Stomach (tissue), 9 donors: ENCODE results near the gene OSBPL1A. TPM values are rescaled to one million over a fixed set of nuclear protein-coding genes. Genes with fewer than 3 reads are reported as not detected.

ENCODE experiments used
- DNase-seq, 2 donors: peaks; one replicate each; pipeline versions ENCODE4 v3.0.0 to v3.0.0-alpha.2; 2013 to 2019
- H3K27ac ChIP-seq, 5 donors: fragments of 200-600 bp in 4 of 5; sonication (generic) in 4 of 5; one replicate each; pipeline ENCODE4 v1.5.1; 2013 to 2019; ENCODE audit warnings: mild to moderate bottlenecking in 1 of 5, moderate library complexity in 1 of 5
- H3K27me3 ChIP-seq, 3 donors: fragments of 200-600 bp; sonication (generic); one replicate each; pipeline ENCODE4 v1.5.1; 2017 to 2019; ENCODE audit warnings: mixed run types in 1 of 3
- H3K36me3 ChIP-seq, 4 donors: fragments of 200-600 bp; sonication (generic); 1 replicate in 3 of 4; 2 replicates in 1 of 4; pipeline ENCODE4 v1.5.1; 2016 to 2019
- H3K4me1 ChIP-seq, 4 donors: fragments of 200-600 bp; sonication (generic); one replicate each; pipeline ENCODE4 v1.5.1; 2016 to 2019
- H3K4me3 ChIP-seq, 4 donors: fragments of 200-600 bp; sonication (generic) in 3 of 4; one replicate each; pipeline ENCODE4 v1.5.1; 2016 to 2019; ENCODE audit warnings: mild to moderate bottlenecking in 1 of 4
- H3K9me3 ChIP-seq, 4 donors: fragments of 200-600 bp; sonication (generic); one replicate each; pipeline ENCODE4 v1.5.1; 2016 to 2019
- EP300 ChIP-seq: sonication (generic); formaldehyde crosslinking; IDR thresholded peaks from one replicate; pipeline ENCODE4 v1.6.1; 2017; ENCODE audit warnings: antibody characterized with exemption
- POLR2A ChIP-seq, 4 donors: fragments of 450-650 bp; IDR thresholded peaks; one replicate each; pipeline ENCODE4 v1.6.1; 2016; ENCODE audit warnings: antibody characterized with exemption in 4 of 4, control low read depth in 2 of 4, mild to moderate bottlenecking in 1 of 4, moderate library complexity in 1 of 4
- POLR2AphosphoS5 ChIP-seq, 3 donors: sonication (generic); formaldehyde crosslinking; IDR thresholded peaks; one replicate each; pipeline ENCODE4 v1.6.1; 2016; ENCODE audit warnings: antibody characterized with exemption in 3 of 3
- WGBS, 5 donors: extraction: QIAGEN DNeasy Blood & Tissue Kit in 3 of 5; methylation state at CpG; one replicate each; pipeline versions ENCODE4 v1.1.5 to v1.1.7; 2013 to 2018; 5-methylcytosine and 5-hydroxymethylcytosine counted together
- intact Hi-C: fragments of 100-400 bp; cut with DNase I; formaldehyde crosslinking; loops from one replicate; pipeline ENCODE4 v1.15.1; 2023; ENCODE audit warnings: low total_unique reads
- polyA plus RNA-seq, 3 donors: library from polyadenylated mRNA; stranded (reverse); fragments of 200-250 nt; gene quantifications; one replicate each; pipeline ENCODE4 v1.2.3, GENCODE V29; 2013
- total RNA-seq, 5 donors: library from RNA; depleted of rRNA; stranded (reverse); fragments of >200 nt; gene quantifications; one replicate each; pipeline versions ENCODE4 v1.1.0 to v1.2.3, GENCODE V29; 2014 to 2016
- TF ChIP-seq, protein P1 (sequence below), 7 experiments: fragments of 450-650 bp in 4 of 7; fragments of 200-600 bp in 3 of 7; sonication (generic) in 3 of 7; IDR thresholded peaks; one replicate each; pipeline ENCODE4 v1.5.1; 2016 to 2019; ENCODE audit warnings: antibody characterized with exemption in 7 of 7, control low read depth in 2 of 7, mild to moderate bottlenecking in 1 of 7
- donor health status: healthy with polysubstance abuse.
- donor health status: Bipolar disorder and iron deficiency.
- donor health status: healthy.

The OSBPL1A gene
- total and polyA plus RNA-seq, 8 donors = 13.6 to 129 (median 38.8) TPM

DNA sequence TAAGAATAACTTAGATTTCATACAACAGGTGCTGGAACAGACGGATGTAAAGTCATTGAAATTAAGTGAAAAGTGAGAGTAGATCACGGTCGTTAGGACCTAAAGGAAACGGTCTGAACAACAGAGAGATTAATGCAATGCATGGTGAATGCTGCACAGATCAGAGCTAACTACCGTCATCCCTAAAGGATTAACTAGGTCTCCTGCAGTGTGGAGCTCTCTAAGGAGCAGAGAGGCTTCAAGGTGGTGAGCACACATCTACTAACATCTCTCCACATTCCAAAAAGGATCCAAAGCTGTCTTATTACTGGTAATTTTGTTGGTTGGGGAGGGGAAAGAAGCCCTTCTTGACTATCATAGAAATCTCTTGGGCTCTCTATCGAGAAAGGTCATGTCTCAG lies 183.5 kb downstream of the OSBPL1A start:
- no peak overlapping the region for H3K4me3 ChIP-seq
- H3K9me3 ChIP-seq = no peaks in the 10 kb centered on the region
- intact Hi-C loops = no loop called here
- H3K27me3 ChIP-seq = no peaks in the 10 kb centered on the region
- TF ChIP-seq, protein P1, sequence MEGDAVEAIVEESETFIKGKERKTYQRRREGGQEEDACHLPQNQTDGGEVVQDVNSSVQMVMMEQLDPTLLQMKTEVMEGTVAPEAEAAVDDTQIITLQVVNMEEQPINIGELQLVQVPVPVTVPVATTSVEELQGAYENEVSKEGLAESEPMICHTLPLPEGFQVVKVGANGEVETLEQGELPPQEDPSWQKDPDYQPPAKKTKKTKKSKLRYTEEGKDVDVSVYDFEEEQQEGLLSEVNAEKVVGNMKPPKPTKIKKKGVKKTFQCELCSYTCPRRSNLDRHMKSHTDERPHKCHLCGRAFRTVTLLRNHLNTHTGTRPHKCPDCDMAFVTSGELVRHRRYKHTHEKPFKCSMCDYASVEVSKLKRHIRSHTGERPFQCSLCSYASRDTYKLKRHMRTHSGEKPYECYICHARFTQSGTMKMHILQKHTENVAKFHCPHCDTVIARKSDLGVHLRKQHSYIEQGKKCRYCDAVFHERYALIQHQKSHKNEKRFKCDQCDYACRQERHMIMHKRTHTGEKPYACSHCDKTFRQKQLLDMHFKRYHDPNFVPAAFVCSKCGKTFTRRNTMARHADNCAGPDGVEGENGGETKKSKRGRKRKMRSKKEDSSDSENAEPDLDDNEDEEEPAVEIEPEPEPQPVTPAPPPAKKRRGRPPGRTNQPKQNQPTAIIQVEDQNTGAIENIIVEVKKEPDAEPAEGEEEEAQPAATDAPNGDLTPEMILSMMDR (IDR thresholded peaks at IDR 0.05) = no peak
- TF ChIP-seq EP300 (no peak), POLR2A (IDR thresholded peaks at IDR 0.05) (no peak), POLR2AphosphoS5 (IDR thresholded peaks at IDR 0.05) (no peak)
- DNase-seq = no peak
- peaks cover 19 to 49% (median 27%) of the 10 kb centered on the region in 4 donors for H3K4me1 ChIP-seq
- no peaks in the 10 kb centered on the region for H3K36me3 ChIP-seq
- 73 to 85% (median 78%) methylated on average over 6 of the region's 6 CpGs for WGBS, 5 donors
- H3K27ac ChIP-seq = peak overlapping the region in 4 of 5 donors; percentile 11 to 65 (median 46)

DNA sequence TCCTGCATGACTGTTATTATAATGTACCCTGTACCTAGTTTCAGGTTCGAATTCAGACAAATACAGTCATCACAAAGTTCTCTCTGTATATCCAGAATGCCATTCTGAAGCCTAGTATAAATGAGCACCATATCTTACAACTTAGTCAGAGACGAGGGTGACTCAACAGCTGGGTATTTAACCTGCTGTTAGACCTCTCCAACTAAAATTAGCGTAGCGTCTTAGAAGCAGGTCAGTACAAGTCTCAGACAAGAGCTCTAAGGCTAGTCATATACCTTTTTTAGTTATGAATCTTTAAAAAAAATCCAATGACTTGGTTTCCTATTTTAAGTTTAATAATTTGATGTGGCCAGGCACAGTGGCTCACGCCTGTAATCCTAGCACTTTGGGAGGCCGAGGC lies 184.7 kb downstream of the OSBPL1A start:
- no peak for TF ChIP-seq POLR2AphosphoS5 (IDR thresholded peaks at IDR 0.05)
- TF ChIP-seq POLR2A (IDR thresholded peaks at IDR 0.05) = no peak
- no peak for TF ChIP-seq EP300
- TF ChIP-seq, protein P1 (IDR thresholded peaks at IDR 0.05) = no peak
- Histone ChIP-seq H3K9me3 (no peaks in the 10 kb centered on the region), H3K4me3 (no peak overlapping the region), H3K36me3 (no peaks in the 10 kb centered on the region), H3K4me1 (peaks cover 19 to 49% (median 27%) of the 10 kb centered on the region in 4 donors), H3K27me3 (no peaks in the 10 kb centered on the region), H3K27ac (peak overlapping the region in 2 of 5 donors; percentile 31 to 61)
- WGBS, 5 donors = 64 to 88% (median 82%) methylated on average over 6 of the region's 6 CpGs
- intact Hi-C loops = no loop called here
- DNase-seq = no peak

DNA sequence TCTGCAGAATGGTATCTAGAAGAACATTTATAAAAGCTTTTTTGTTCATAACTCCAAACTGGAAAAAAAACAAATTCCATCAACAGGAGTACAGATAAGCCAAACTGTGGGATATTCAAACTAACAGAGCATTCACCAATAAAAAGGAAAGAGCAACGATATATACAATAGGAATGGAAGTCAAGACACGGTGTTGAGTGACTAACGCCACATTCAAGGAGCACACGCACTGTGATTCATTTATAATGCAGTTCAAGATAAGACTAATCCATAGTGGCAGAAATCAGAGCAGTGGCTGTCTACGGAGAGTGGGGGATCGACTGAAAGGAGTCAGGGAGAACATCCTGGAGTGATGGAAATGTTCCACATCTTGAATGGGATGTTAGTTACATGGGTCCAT lies 188.1 kb downstream of the OSBPL1A start:
- Histone ChIP-seq H3K27me3 (no peaks in the 10 kb centered on the region), H3K4me1 (peaks cover 4 to 23% (median 9%) of the 10 kb centered on the region in 4 donors), H3K9me3 (no peaks in the 10 kb centered on the region), H3K36me3 (no peaks in the 10 kb centered on the region), H3K27ac (no peak overlapping the region), H3K4me3 (no peak overlapping the region)
- TF ChIP-seq, protein P1 (IDR thresholded peaks at IDR 0.05) = no peak
- TF ChIP-seq POLR2AphosphoS5 (IDR thresholded peaks at IDR 0.05) (no peak), EP300 (no peak), POLR2A (IDR thresholded peaks at IDR 0.05) (no peak)
- 70 to 98% (median 81%) methylated on average over 6 of the region's 6 CpGs for WGBS, 5 donors
- no peak for DNase-seq
- intact Hi-C loops = no loop called here

DNA sequence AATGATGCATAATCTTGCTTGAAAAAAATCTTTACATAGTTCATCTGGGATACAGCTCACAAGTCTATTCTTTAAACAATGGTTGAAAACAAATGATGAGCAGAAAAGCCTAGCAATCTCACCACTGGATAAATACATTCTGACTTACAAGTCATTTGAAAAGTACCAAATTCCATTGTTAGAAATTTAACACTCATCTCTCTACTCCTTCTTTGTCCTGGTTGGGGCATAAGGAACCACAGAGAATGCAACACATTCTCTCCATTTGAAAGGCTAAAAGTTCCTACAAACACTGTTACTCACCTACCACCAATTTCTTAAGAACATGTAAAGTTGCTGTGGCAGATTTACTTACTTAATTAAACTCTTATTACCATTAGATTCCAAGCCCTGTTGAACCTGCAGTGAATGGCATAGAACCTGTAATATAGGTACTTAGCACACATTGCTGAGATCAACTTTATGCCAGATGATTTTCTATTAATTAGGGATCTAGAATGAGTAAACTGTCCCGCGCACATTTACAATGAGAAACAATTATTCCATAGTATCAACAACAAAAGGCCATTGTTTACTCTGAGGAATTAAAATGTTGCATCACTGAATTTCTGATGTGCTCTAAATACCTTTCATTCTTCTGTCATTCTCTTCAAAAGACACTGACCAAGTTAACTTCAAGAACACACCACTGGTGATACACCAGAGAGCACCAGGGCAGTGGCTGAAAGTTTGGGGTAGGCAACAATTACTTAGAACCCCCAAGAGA lies 189.2 kb downstream of the OSBPL1A start:
- WGBS, 5 donors = 37 to 71% (median 42%) methylated on average over 2 of the region's 2 CpGs
- Histone ChIP-seq H3K27ac (no peak overlapping the region), H3K9me3 (no peaks in the 10 kb centered on the region), H3K27me3 (no peaks in the 10 kb centered on the region), H3K36me3 (no peaks in the 10 kb centered on the region), H3K4me1 (peaks cover 0 to 12% (median 2%) of the 10 kb centered on the region in 4 donors), H3K4me3 (no peak overlapping the region)
- intact Hi-C loops = no loop called here
- TF ChIP-seq POLR2AphosphoS5 (IDR thresholded peaks at IDR 0.05) (no peak), POLR2A (IDR thresholded peaks at IDR 0.05) (no peak), EP300 (no peak)
- TF ChIP-seq, protein P1 (IDR thresholded peaks at IDR 0.05) = no peak
- DNase-seq = no peak
